AG09309 (cell line): Measurements from ENCODE around the gene ATP1A4.

ENCODE experiments used
- DNase-seq: peaks from one replicate; pipeline ENCODE4 v3.0.0-alpha.2; 2010; ENCODE audit warnings: low read depth
- H3K4me3 ChIP-seq: 2 replicates; pipeline ENCODE4 v1.5.1; 2011; ENCODE audit warnings: mild to moderate bottlenecking, low read depth, low read length, moderate library complexity; ENCODE audit not compliant: control insufficient read depth
- CTCF ChIP-seq: IDR thresholded peaks from 2 replicates; pipeline ENCODE4 v1.5.1; 2011; ENCODE audit warnings: mild to moderate bottlenecking, low read depth, low read length, inconsistent platforms; ENCODE audit not compliant: insufficient read depth, control insufficient read depth; ENCODE audit errors: missing control alignments

Gene ATP1A4

GRCh38 chr1:160128636-160129035 is 22.8 kb upstream of the ATP1A4 start:
- no peak for DNase-seq
- no peak overlapping the region for H3K4me3 ChIP-seq
- TF ChIP-seq CTCF = no peak

GRCh38 chr1:160129046-160129445 is 22.4 kb upstream of the ATP1A4 start:
- TF ChIP-seq CTCF = no peak
- no peak for DNase-seq

GRCh38 chr1:160129558-160129957 is 21.8 kb upstream of the ATP1A4 start:
- no peak for TF ChIP-seq CTCF
- no peak for DNase-seq
- H3K4me3 ChIP-seq = no peak overlapping the region

More at GRCh38 chr1:160129046-160129445, 22.4 kb upstream of the ATP1A4 start:
- no peak overlapping the region for H3K4me3 ChIP-seq

GRCh38 chr1:160129966-160130365 is 21.4 kb upstream of the ATP1A4 start:
- no peak overlapping the region for H3K4me3 ChIP-seq
- TF ChIP-seq CTCF = no peak
- no peak for DNase-seq

GRCh38 chr1:160130486-160130885 is 20.9 kb upstream of the ATP1A4 start:
- DNase-seq = no peak
- no peak overlapping the region for H3K4me3 ChIP-seq
- TF ChIP-seq CTCF = no peak

GRCh38 chr1:160130939-160131338 is 20.5 kb upstream of the ATP1A4 start:
- TF ChIP-seq CTCF = no peak
- H3K4me3 ChIP-seq = no peak overlapping the region
- DNase-seq = no peak
